Motor neuron (in vitro differentiated cells): ENCODE data around the gene OSGIN1. TPM values are rescaled to one million over a fixed set of nuclear protein-coding genes. Genes with fewer than 3 reads are reported as not detected.
A peak's percentile ranks its signal among the peaks of the same experiment; 100 is the strongest.
"Not testable (repeated sequence)": the region's sequence is repeated elsewhere in the genome, so short reads cannot be mapped to it uniquely, and the experiment has no call there.

Experiments used
- ATAC-seq, 8 experiments: fragments of 200-7000 bp; cut with Tn5 transposase; replicated peaks in 6 of 8; 2 replicates each; pipeline ENCODE4 v1.8.0; 2021; ENCODE audit warnings: mild to moderate bottlenecking in 8 of 8, moderate library complexity in 8 of 8
- H3K27ac ChIP-seq, 2 donors: fragments of 250-450 bp; sonication (Bioruptor Pico); 2 replicates each; pipeline ENCODE4 v1.9.0; 2021; ENCODE audit warnings: antibody characterized with exemption in 2 of 2, mild to moderate bottlenecking in 2 of 2, moderate library complexity in 1 of 2
- H3K4me1 ChIP-seq, 2 donors: fragments of 250-450 bp; sonication (Bioruptor Pico); replicated peaks in 1 of 2; 2 replicates each; pipeline ENCODE4 v1.6.1; 2021; ENCODE audit warnings: antibody characterized with exemption in 2 of 2, mild to moderate bottlenecking in 2 of 2, moderate library complexity in 1 of 2
- H3K4me3 ChIP-seq, 5 donors: fragments of 250-450 bp; sonication (Bioruptor Pico); 2 replicates each; pipeline ENCODE4 v1.9.0; 2021; ENCODE audit warnings: antibody characterized with exemption in 5 of 5, mild to moderate bottlenecking in 5 of 5, moderate library complexity in 4 of 5
- WGBS, 10 experiments: fragments of 450-650 bp; shearing (Covaris generic); methylation state at CpG; one replicate each; pipeline ENCODE4 v1.0.0; 2022; 5-methylcytosine and 5-hydroxymethylcytosine counted together
- in situ Hi-C, 9 experiments: fragments of 400-800 bp; cut with MboI; loops; one replicate each; pipeline ENCODE4 v1.15.0; 2021; ENCODE audit warnings: low sequenced_read_pairs in 9 of 9, low pct_unique_long_range_greater_than_20kb in 2 of 9; ENCODE audit not compliant: unreplicated experiment in 9 of 9
- total RNA-seq, 8 experiments: library from RNA; unstranded; fragments of 300-600 nt; gene quantifications; 2 replicates each; pipeline versions ENCODE4 v1.2.3 to v1.2.4, GENCODE V29; 2022

The OSGIN1 gene
- total RNA-seq, 8 experiments from 2014 or later, result 0.92 to 14.8 (median 2.0) TPM

- 0 to 100% (median 60%) methylated on average over 1 to 4 of the region's 21 CpGs; no CpG with 5 or more reads in 5 of the 10 experiments for WGBS, 10 experiments
- no peak overlapping the region for H3K4me3 ChIP-seq
- in situ Hi-C loops, result loop anchor here in 1 of 9 experiments (25.0 kb wide), 1 partner anchor 540 kb away; no protein-coding TSS in a partner anchor
Observed at GRCh38 chr16:83946781-83947566, 6.1 kb upstream of the OSGIN1 start.

GRCh38 chr16:83947642-83948234 lies 5.3 kb upstream of the OSGIN1 start:
- H3K4me1 ChIP-seq, result peaks cover 3% of the 10 kb centered on the region in 2 donors
- no peak overlapping the region for H3K27ac ChIP-seq
- ATAC-seq, result no peak
- in situ Hi-C loops, result loop anchor here in 1 of 9 experiments (25.0 kb wide), 1 partner anchor 540 kb away; no protein-coding TSS in a partner anchor
- H3K4me3 ChIP-seq, result no peak overlapping the region
- 50 to 100% (median 95%) methylated on average over 1 to 6 of the region's 14 CpGs; no CpG with 5 or more reads in 2 of the 10 experiments for WGBS, 10 experiments

More at GRCh38 chr16:83946781-83947566, 6.1 kb upstream of the OSGIN1 start:
- ATAC-seq, result no peak
- no peaks in the 10 kb centered on the region for H3K4me1 ChIP-seq
- no peak overlapping the region for H3K27ac ChIP-seq

DNA sequence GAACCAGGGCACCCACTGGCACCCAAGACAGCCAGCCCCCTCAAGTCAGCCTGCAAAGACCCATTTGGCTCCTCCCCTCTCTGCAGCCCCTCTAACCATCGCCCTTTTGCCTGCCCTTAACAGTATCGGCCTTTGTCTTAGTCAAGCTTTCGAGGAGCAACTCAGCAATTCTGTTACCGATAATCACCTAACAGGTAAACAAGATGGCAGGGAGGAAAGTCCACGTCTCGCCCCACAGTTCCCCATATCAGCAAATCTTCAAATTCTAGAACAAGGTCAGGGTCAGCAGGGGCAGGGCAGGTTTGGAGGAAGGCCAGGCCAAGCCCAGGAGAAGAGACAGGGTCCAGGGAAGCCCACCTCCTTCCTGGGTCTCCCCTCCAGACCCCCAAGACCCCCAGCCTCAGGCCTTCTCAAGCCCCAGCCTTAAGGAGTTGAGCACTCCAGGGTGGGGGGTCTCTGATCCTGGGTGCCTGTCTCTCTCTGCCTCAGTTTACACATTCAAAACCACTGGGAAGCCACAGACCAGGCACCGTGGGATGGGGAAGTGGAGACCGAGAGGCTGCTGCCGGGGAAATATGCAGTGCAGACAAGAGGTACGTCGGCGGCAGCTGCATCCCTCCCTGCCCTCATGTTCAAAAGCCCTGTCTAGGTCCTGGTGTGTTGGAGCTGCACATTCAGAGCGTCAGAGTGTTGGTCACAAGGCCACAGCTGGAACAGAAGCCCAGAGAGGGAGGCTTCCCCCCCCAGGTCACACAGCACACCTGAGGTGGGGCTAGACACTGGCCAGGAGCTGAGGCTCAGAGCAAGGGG lies 3.9 kb upstream of the OSGIN1 start:
- no peak overlapping the region for H3K4me3 ChIP-seq
- in situ Hi-C loops, result loop anchor here in 1 of 9 experiments (25.0 kb wide), 1 partner anchor 538 kb away; no protein-coding TSS in a partner anchor
- WGBS, 10 experiments, result 77 to 100% (median 90%) methylated on average over 1 to 7 of the region's 13 CpGs; no CpG with 5 or more reads in 5 of the 10 experiments
- no peak overlapping the region for H3K27ac ChIP-seq
- no peak for ATAC-seq
- peaks cover 13 to 14% of the 10 kb centered on the region in 2 donors for H3K4me1 ChIP-seq

- WGBS, 10 experiments, result 40 to 60% methylated on average over 1 of the region's 5 CpGs; no CpG with 5 or more reads in 8 of the 10 experiments
- H3K4me1 ChIP-seq, result peaks cover 13 to 19% of the 10 kb centered on the region in 2 donors
- H3K27ac ChIP-seq, result no peak overlapping the region
- in situ Hi-C loops, result loop anchor here in 4 of 9 experiments (10.0 to 25.0 kb wide), 3 partner anchors 113 to 538 kb away; no protein-coding TSS in a partner anchor
- ATAC-seq, result no peak
- H3K4me3 ChIP-seq, result no peak overlapping the region
Observed at GRCh38 chr16:83949724-83950001, 3.4 kb upstream of the OSGIN1 start.

DNA sequence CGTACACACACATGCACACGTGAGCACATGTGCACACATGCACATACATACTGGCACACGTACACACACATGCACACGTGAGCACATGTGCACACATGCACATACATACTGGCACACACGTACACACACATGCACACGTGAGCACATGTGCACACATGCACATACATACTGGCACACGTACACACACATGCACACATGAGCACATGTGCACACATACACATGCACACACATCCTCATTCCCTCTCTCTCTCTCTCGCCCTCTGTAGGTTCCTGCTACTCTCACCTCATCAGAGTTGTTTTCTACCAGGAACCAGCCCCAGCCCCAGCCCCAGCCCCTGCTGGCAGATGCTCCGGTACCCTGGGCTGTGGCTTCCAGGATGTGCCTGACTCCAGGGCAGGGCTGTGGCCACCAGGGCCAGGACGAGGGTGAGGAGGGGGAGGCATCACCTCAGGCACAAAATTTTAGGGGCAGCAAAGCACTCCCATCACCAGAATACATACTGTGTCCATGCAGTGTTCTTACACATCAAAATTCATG lies 2.1 kb upstream of the OSGIN1 start:
- WGBS, 10 experiments, result 100% methylated on average over 1 of the region's 10 CpGs; no CpG with 5 or more reads in 9 of the 10 experiments
- not testable (repeated sequence) for H3K27ac ChIP-seq, H3K4me3 ChIP-seq, ATAC-seq
- in situ Hi-C loops, result loop anchor here in 4 of 9 experiments (10.0 to 25.0 kb wide), 2 partner anchors 111 to 114 kb away; no protein-coding TSS in a partner anchor
- H3K4me1 ChIP-seq, result peaks cover 13 to 20% of the 10 kb centered on the region in 2 donors

DNA sequence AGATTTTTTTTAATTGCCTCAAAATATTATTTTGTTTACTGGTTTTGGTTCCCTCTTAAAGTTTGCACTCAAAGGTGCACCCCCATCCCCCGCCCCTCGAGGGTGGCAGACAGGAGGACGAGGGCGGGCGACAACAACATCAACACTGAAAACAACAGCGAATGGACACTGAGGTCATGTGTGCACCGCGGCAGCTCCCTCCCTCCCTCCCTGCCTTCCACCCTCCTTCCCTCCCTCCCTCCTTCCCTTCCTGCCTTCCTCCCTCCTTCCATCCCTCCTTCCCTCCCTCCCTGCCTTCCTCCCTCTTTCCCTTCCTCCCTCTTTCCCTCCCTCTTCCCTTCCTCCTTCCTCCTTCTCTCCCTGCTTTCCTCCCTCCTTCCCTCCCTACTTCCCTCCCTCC lies 1.5 kb upstream of the OSGIN1 start:
- Histone ChIP-seq H3K4me3 (no peak overlapping the region), H3K27ac (no peak overlapping the region), H3K4me1 (peaks cover 13 to 20% of the 10 kb centered on the region in 2 donors)
- WGBS, 10 experiments, result 20 to 60% (median 30%) methylated on average over 1 to 2 of the region's 8 CpGs; no CpG with 5 or more reads in 7 of the 10 experiments
- no peak for ATAC-seq
- in situ Hi-C loops, result loop anchor here in 4 of 9 experiments (10.0 to 25.0 kb wide), 2 partner anchors 111 to 113 kb away; no protein-coding TSS in a partner anchor

GRCh38 chr16:83952587-83952939 lies 477 bp upstream of the OSGIN1 start:
- in situ Hi-C loops, result loop anchor here in 4 of 9 experiments (10.0 to 25.0 kb wide), 2 partner anchors 110 to 112 kb away; no protein-coding TSS in a partner anchor
- 0 to 80% (median 47%) methylated on average over 1 to 7 of the region's 8 CpGs; no CpG with 5 or more reads in 6 of the 10 experiments for WGBS, 10 experiments
- Histone ChIP-seq H3K27ac (no peak overlapping the region), H3K4me3 (peak overlapping the region in 2 of 5 donors; percentile 37 to 41), H3K4me1 (peaks cover 13 to 20% of the 10 kb centered on the region in 2 donors)
- peak in 3 of 8 experiments; percentile 5 to 23 (median 6) for ATAC-seq

GRCh38 chr16:83953796-83954576 lies 946 bp downstream of the OSGIN1 start:
- in situ Hi-C loops, result loop anchor here in 4 of 9 experiments (10.0 to 25.0 kb wide), 2 partner anchors 108 to 111 kb away; no protein-coding TSS in a partner anchor
- peak overlapping the region in 4 of 5 donors; percentile 16 to 41 (median 30) for H3K4me3 ChIP-seq
- 0 to 70% (median 47%) methylated on average over 1 to 13 of the region's 19 CpGs; no CpG with 5 or more reads in 1 of the 10 experiments for whole genome bisulfite sequencing, 10 experiments

GRCh38 chr16:83954577-83955016 lies 1.6 kb downstream of the OSGIN1 start:
- in situ Hi-C loops, result loop anchor here in 4 of 9 experiments (10.0 to 25.0 kb wide), 2 partner anchors 108 to 110 kb away; no protein-coding TSS in a partner anchor
- Histone ChIP-seq H3K4me3 (peak overlapping the region in 1 of 5 donors; percentile 41), H3K27ac (no peak overlapping the region), H3K4me1 (peaks cover 13 to 20% of the 10 kb centered on the region in 2 donors)
- peak in 1 of 8 experiments; percentile 13 for ATAC-seq
- WGBS, 10 experiments, result 12 to 90% (median 61%) methylated on average over 2 to 4 of the region's 9 CpGs; no CpG with 5 or more reads in 4 of the 10 experiments

More at GRCh38 chr16:83953796-83954576, 946 bp downstream of the OSGIN1 start:
- H3K27ac ChIP-seq, result no peak overlapping the region
- peak in 2 of 8 experiments; percentile 2 to 7 for ATAC-seq
- H3K4me1 ChIP-seq, result peaks cover 13 to 20% of the 10 kb centered on the region in 2 donors

DNA sequence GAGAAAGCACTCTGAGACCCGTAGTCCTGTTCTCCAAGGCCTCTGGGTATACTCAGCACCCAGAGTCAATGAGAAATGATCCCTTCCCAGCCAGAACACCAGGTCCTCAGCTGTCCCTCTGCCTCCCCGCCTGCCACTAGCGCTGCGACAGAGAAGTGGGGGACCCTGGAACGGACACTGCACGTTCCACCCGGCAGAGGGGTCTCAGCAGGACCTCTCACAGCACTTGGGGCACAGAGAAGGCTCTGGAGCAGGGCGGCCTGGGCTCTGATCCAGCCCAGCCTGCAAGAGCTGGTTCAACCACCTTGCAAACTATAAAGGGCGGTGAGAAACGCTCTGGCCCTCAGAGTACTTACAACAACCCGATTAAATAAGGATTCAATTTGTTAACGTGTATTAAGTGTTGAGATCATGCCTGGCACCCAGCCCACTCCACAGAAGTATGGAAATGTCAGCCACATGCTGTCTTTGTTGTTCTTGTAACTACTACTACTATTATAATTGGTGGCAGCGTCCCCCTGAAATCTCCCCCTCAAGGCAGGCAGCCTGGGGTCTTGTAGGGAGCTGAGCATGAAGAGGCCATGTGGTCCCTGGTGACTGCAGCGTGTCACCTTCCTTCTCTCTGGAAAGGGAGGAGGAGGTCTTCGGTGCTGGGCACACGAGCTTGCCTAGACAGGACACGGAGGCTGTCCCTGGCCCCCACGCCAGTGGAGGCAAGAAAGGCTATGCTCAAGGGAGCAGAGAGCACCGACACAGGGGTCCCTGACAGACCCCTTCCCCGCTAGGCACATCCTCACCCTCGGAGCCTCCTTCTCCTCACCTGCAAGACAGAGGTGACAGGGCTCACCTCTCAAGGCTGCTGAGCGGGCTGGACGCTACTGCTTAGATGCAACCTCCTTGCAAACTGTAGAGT lies 2.4 kb downstream of the OSGIN1 start:
- in situ Hi-C loops, result loop anchor here in 4 of 9 experiments (10.0 to 25.0 kb wide), 2 partner anchors 107 to 109 kb away; no protein-coding TSS in a partner anchor
- Histone ChIP-seq H3K27ac (no peak overlapping the region), H3K4me3 (no peak overlapping the region), H3K4me1 (peaks cover 13 to 20% of the 10 kb centered on the region in 2 donors)
- no peak for ATAC-seq
- whole genome bisulfite sequencing, 10 experiments, result 40 to 80% (median 72%) methylated on average over 1 to 15 of the region's 23 CpGs; no CpG with 5 or more reads in 6 of the 10 experiments
